Choroid plexus epithelial cell (primary cell): ENCODE results near the gene NKX6-2.
A peak's percentile ranks its signal among the peaks of the same experiment; 100 is the strongest.

Experiments
- DNase-seq: peaks from one replicate; pipeline ENCODE4 v3.0.0-alpha.2; 2010; ENCODE audit warnings: low read depth
- H3K4me3 ChIP-seq: 2 replicates; pipeline ENCODE4 v1.5.1; 2011; ENCODE audit warnings: low read depth, mild to moderate bottlenecking, control low read depth, low read length, moderate library complexity
- CTCF ChIP-seq: conservative IDR thresholded peaks from 2 replicates; pipeline ENCODE4 v1.5.1; 2011; ENCODE audit warnings: low read depth, mild to moderate bottlenecking, control low read depth, inconsistent platforms, low read length, moderate library complexity

The NKX6-2 gene

GRCh38 chr10:132785723-132786475 is at the start of gene NKX6-2:
Gene NKX6-2 (minus strand): TSS chr10:132786147. CDS start chr10:132785948, 199 bp downstream.
- H3K4me3 ChIP-seq, result no peak within 1 kb of the TSS
- DNase-seq, result peak; percentile 8
- TF ChIP-seq CTCF, result no peak

- TF ChIP-seq CTCF, result no peak
- no peak for DNase-seq
- no peak overlapping the region for H3K4me3 ChIP-seq
Observed at GRCh38 chr10:132834891-132835847, 49.2 kb upstream of the NKX6-2 start.

DNA sequence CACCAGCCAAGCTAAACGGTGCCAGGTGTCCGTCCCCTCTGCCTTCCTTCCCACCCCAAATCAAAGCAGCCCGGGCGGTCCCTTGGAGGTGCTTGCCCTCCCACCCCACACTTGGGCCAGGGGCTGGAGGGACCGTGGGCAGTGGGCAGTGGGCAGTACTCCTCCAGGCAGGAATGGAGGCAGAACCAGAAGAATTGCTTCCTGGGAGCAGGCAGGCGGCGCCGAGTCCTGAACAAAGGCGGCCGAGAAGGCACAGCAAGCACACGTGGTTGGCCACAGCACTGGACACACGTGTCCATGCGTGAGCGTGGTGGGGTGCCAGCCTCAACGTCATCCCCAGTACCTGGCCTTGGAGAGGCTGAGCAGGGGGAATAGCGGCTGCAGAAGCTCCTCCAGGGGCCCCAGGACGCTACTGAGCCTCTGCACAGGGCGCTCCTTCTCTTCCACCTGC is 48.4 kb upstream of the NKX6-2 start:
- no peak overlapping the region for H3K4me3 ChIP-seq
- no peak for DNase-seq
- TF ChIP-seq CTCF, result no peak

DNA sequence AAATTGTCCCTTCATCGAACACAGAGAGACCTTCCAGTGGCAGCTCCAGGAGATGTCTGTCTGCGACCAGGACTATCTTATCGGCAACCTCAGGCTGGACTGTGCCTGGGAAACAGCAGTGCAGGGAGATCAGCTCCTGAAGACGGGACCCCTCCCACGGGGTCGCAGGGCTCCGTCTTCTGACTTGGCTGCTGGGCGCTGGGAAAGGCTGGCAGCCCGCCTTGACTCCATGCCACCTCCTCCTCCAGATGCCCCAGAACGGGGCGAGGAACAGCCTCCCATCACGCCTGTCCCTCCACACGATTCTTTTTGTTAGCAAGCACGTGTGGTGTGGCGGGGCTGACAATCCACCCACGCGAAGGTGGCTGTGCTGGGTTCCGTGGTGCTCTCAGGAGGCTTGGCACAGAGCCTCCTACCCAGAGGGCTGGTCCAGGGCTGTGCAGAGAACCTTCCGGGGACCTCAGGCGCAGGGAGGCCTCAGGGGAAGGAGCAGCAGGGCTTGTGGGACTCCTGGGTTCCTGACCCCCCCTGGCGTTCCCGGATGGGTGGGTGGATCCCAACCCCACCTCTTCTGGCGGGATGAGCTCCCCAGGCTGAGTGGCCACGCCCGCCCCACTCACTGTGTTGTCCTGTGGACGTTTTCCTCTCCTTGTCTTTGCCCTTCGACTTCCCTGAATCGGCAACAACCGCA is 47.6 kb upstream of the NKX6-2 start:
- H3K4me3 ChIP-seq, result no peak overlapping the region
- DNase-seq, result no peak
- no peak for TF ChIP-seq CTCF

DNA sequence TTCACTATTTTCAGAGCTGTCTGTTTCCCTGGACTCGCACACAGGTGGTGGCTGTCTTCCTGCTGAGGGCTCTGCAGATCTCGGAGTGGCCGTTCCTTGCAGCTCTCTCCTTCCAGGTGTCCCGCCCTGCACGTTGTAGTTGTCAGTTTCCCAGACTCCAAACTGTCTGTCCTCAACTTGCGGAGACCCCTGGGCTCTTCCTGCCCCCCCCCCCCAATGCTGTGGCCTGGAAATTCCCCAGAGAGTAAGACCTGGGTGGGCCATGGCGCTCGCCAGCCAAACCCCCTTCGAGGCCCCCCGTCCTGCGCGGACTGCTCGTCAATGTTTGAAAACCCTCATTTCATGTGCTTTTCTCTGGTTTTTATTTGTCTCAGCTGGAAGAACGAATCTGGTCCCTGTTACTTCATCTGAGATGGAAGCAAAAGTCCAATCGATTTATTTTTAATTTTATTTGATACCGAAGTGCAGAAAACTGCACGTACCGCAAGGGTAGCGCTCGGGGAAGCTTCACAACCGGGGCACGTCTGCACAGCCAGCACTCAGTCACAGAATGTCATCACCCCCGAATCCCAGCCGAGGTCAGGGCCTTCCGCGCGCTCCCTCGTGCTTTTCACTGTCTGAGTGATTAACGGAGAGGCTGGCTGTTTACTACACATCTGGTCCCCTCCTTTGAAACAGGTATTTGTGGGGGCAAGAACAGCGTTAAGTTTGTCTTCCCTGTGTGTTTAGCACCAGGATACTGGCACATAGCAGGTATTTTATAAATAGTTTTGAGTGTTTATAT is 46.4 kb upstream of the NKX6-2 start:
- DNase-seq, result no peak
- TF ChIP-seq CTCF, result no peak

GRCh38 chr10:132829403-132829802 is 43.5 kb upstream of the NKX6-2 start:
- no peak for DNase-seq
- no peak for TF ChIP-seq CTCF
- no peak overlapping the region for H3K4me3 ChIP-seq

More for the DNA sequence above, 46.4 kb upstream of the NKX6-2 start:
- H3K4me3 ChIP-seq, result no peak overlapping the region
